Loucy (cell line): ENCODE measurements around the gene UGT3A1.
"Not testable (repeated sequence)": the region's sequence is repeated elsewhere in the genome, so short reads cannot be mapped to it uniquely, and the experiment has no call there.

ENCODE experiments used
- H2AFZ ChIP-seq: fragments of 200-600 bp; sonication (generic); 2 replicates; pipeline ENCODE4 v1.6.0; 2016; ENCODE audit warnings: antibody characterized with exemption, mild to moderate bottlenecking, low read length, moderate library complexity
- H3F3A ChIP-seq: fragments of 200-600 bp; 2 replicates; pipeline ENCODE4 v1.6.0; 2016; ENCODE audit warnings: antibody characterized with exemption, low read depth, mild to moderate bottlenecking
- H3K27me3 ChIP-seq: fragments of 200-600 bp; sonication (generic); 2 replicates; pipeline ENCODE4 v1.6.1; 2014; ENCODE audit warnings: low read length, mild to moderate bottlenecking; ENCODE audit not compliant: insufficient read depth, poor library complexity, severe bottlenecking
- H3K36me3 ChIP-seq: fragments of 200-600 bp; sonication (generic); 2 replicates; pipeline ENCODE4 v1.6.1; 2016; ENCODE audit warnings: low read length; ENCODE audit not compliant: insufficient read depth
- H3K4me1 ChIP-seq: fragments of 200-600 bp; sonication (generic); 2 replicates; pipeline ENCODE4 v1.5.1; 2014; ENCODE audit warnings: low read length, mild to moderate bottlenecking; ENCODE audit not compliant: insufficient read depth, poor library complexity, severe bottlenecking
- H3K4me2 ChIP-seq: fragments of 200-600 bp; sonication (generic); 2 replicates; pipeline ENCODE4 v1.6.0; 2014; ENCODE audit warnings: antibody characterized with exemption, low read length, low read depth, mild to moderate bottlenecking; ENCODE audit not compliant: poor library complexity, severe bottlenecking
- H3K4me3 ChIP-seq: fragments of 200-600 bp; sonication (generic); 2 replicates; pipeline ENCODE4 v1.5.1; 2014; ENCODE audit warnings: low read length, mild to moderate bottlenecking, mixed read lengths; ENCODE audit not compliant: poor library complexity, severe bottlenecking
- H3K79me2 ChIP-seq: fragments of 200-600 bp; sonication (generic); 2 replicates; pipeline ENCODE4 v1.6.1; 2014; ENCODE audit warnings: low read length; ENCODE audit not compliant: insufficient read depth
- H3K9ac ChIP-seq: fragments of 200-600 bp; sonication (generic); 2 replicates; pipeline ENCODE4 v1.6.0; 2014; ENCODE audit warnings: mild to moderate bottlenecking, low read depth, low read length, moderate library complexity; ENCODE audit not compliant: poor library complexity, severe bottlenecking
- H3K9me2 ChIP-seq: fragments of 200-600 bp; sonication (generic); replicated peaks from 2 replicates; pipeline ENCODE4 v1.6.1; 2016; ENCODE audit warnings: low read depth, low read length, mixed read lengths
- H3K9me3 ChIP-seq: fragments of 200-600 bp; sonication (generic); 2 replicates; pipeline ENCODE4 v1.6.1; 2014; ENCODE audit warnings: mild to moderate bottlenecking, antibody characterized with exemption, low read length, low read depth; ENCODE audit not compliant: insufficient read depth
- H4K20me1 ChIP-seq: fragments of 200-600 bp; sonication (generic); 2 replicates; pipeline ENCODE4 v1.6.0; 2014; ENCODE audit warnings: antibody characterized with exemption, low read length, mild to moderate bottlenecking; ENCODE audit not compliant: insufficient read depth, poor library complexity, severe bottlenecking
- EZH2phosphoT487 ChIP-seq: fragments of 200-600 bp; IDR thresholded peaks from 2 replicates; pipeline ENCODE4 v1.6.1; 2018; ENCODE audit warnings: antibody characterized with exemption, mild to moderate bottlenecking, moderate library complexity, borderline replicate concordance
- TF ChIP-seq, protein P1 (sequence below): fragments of 200-600 bp; sonication (generic); conservative IDR thresholded peaks from 2 replicates; pipeline ENCODE4 v1.5.1; 2014; ENCODE audit warnings: mild to moderate bottlenecking, antibody characterized with exemption, low read length

The UGT3A1 gene

DNA sequence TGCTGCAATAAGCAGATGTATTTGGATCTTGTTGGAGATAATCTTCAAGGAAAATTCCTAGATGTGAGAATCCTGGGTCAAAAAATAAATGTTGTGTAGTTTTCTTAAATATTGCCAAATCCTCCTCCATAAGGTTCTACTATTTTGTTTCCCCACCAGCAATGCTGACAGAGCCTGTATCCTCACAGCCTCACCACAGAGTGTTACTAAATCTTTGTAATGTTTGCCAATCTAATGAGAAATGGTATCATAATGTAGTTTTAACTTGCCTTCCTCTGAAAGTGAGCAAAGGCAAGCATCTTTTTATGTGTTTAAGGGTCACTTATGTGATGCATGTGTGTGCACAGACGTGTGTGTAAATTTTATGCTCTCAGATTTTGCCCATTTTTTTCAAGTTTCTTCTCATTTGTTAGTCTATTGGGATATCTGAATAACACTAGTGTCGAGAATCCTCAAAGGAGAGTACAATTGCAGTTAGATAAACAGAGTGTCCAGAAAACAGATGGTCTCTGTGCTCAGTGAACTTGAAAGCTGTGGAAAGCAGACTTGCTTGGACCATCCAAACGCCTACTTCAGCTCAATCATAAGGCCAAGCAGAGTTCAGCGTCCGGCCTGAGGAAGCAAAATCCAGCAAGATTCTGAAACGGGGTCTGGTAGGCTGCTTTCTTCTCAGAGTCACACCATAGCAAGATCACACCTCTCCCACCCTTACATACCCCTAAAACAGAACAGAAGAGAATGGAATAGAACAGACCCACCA is 35.7 kb upstream of the UGT3A1 start:
- no peaks in the 10 kb centered on the region for H3K4me1 ChIP-seq
- no peaks in the 10 kb centered on the region for H4K20me1 ChIP-seq
- H3K4me2 ChIP-seq, result no peak overlapping the region
- H3K9me3 ChIP-seq, result no peaks in the 10 kb centered on the region; the same call in 1 of the 2 replicates
- no peak overlapping the region for H3K9ac ChIP-seq
- H3K27me3 ChIP-seq, result no peaks in the 10 kb centered on the region
- no peaks in the 10 kb centered on the region for H3K79me2 ChIP-seq
- no peak overlapping the region for H3K4me3 ChIP-seq
- no peak overlapping the region for H2AFZ ChIP-seq
- no peaks in the 10 kb centered on the region for H3K36me3 ChIP-seq
- no peaks in the 10 kb centered on the region for H3F3A ChIP-seq
- no peaks in the 10 kb centered on the region for H3K9me2 ChIP-seq
- TF ChIP-seq EZH2phosphoT487, result no peak
- TF ChIP-seq, protein P1, sequence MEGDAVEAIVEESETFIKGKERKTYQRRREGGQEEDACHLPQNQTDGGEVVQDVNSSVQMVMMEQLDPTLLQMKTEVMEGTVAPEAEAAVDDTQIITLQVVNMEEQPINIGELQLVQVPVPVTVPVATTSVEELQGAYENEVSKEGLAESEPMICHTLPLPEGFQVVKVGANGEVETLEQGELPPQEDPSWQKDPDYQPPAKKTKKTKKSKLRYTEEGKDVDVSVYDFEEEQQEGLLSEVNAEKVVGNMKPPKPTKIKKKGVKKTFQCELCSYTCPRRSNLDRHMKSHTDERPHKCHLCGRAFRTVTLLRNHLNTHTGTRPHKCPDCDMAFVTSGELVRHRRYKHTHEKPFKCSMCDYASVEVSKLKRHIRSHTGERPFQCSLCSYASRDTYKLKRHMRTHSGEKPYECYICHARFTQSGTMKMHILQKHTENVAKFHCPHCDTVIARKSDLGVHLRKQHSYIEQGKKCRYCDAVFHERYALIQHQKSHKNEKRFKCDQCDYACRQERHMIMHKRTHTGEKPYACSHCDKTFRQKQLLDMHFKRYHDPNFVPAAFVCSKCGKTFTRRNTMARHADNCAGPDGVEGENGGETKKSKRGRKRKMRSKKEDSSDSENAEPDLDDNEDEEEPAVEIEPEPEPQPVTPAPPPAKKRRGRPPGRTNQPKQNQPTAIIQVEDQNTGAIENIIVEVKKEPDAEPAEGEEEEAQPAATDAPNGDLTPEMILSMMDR, result no peak

GRCh38 chr5:36022246-36022645 is 31.1 kb upstream of the UGT3A1 start:
- not testable (repeated sequence) for H3K27me3 ChIP-seq, H3K9ac ChIP-seq, H3K79me2 ChIP-seq, H3K9me3 ChIP-seq, H3K4me1 ChIP-seq, H2AFZ ChIP-seq, H4K20me1 ChIP-seq, H3K36me3 ChIP-seq, H3K4me2 ChIP-seq, H3K9me2 ChIP-seq, H3F3A ChIP-seq, H3K4me3 ChIP-seq

GRCh38 chr5:36019584-36019983 is 28.4 kb upstream of the UGT3A1 start:
- not testable (repeated sequence) for H2AFZ ChIP-seq, H3K9me2 ChIP-seq, H3K4me1 ChIP-seq, H3K4me3 ChIP-seq, H3K79me2 ChIP-seq, H3K36me3 ChIP-seq, H3K4me2 ChIP-seq, H3K9ac ChIP-seq, H3K27me3 ChIP-seq, H3F3A ChIP-seq, H4K20me1 ChIP-seq
- peaks cover 18% of the 10 kb centered on the region; the same call in 1 of the 2 replicates for H3K9me3 ChIP-seq

GRCh38 chr5:36017622-36018021 is 26.4 kb upstream of the UGT3A1 start:
- Histone ChIP-seq H3K9me3 (peaks cover 33% of the 10 kb centered on the region; the same call in 1 of the 2 replicates), H3K9ac (no peak overlapping the region), H3K27me3 (no peaks in the 10 kb centered on the region), H3F3A (no peaks in the 10 kb centered on the region), H3K4me1 (no peaks in the 10 kb centered on the region), H3K79me2 (no peaks in the 10 kb centered on the region), H3K4me2 (no peak overlapping the region), H4K20me1 (no peaks in the 10 kb centered on the region), H3K9me2 (no peaks in the 10 kb centered on the region), H3K4me3 (no peak overlapping the region), H3K36me3 (no peaks in the 10 kb centered on the region), H2AFZ (no peak overlapping the region)
- no peak for TF ChIP-seq EZH2phosphoT487
- TF ChIP-seq, protein P1, result no peak
